Measurements from ENCODE around the gene PEAR1.

PEAR1 gene

GRCh38 chr1:156881663-156882062, 11.9 kb upstream of the PEAR1 start:
- DNase-seq (ENCODE audit: low spot score), result no peak

DNA sequence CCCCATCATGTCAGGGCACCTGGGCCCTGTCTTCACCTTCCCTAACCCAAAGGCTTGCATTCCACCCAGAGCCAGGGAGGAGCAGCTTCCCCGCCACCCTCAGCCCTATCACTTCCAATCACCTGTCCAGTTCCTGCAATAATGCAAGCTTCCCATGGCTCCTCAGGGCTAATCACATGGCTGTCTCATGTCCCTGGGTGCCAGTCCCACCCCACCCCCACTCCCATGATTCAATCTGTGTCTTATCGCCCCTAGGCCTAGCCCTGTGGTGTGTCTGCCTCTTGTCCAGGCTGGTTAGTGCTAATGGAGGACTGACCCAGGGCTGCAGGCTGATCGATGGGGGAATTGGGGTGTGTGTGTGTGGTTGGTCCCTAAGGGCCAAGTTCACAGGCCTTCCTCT, 11.0 kb upstream of the PEAR1 start:
- DNase-seq (ENCODE audit: low spot score), result no peak

GRCh38 chr1:156883919-156884318, 9.6 kb upstream of the PEAR1 start:
- DNase-seq (ENCODE audit: low spot score), result no peak

DNA sequence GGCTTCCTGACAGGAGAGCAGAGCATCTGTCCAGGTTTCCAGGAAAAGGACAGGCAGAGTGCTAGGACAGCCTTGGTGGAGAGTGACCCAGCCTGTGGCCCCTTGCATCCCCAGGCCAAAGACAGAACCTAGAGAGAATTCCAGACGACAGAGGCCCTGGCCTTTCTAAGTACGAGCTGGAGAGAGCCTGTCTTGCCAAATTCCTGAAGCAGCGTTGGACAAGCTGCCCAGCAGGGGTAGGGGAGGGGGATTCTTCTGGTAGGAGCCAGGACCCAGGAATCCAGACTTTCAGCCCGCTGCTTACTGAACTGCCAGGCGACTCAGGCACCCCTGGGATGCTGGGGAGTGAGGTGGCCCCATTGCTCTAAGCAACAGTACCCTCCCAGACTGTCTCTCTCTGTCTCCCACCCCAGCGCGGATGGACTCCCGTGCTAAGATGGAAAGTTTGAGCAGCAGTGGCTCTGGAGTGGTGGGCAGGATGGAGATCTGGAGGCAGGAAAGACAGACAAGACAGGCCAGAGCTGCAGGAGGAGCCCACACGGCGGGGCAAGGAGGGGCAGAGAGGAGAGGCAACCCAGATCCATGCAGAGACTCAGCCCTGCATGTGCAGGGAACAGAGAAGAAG, 8.8 kb upstream of the PEAR1 start:
- no peak for DNase-seq (ENCODE audit: low spot score)

GRCh38 chr1:156885314-156885713, 8.2 kb upstream of the PEAR1 start:
- no peak for DNase-seq (ENCODE audit: low spot score)

DNA sequence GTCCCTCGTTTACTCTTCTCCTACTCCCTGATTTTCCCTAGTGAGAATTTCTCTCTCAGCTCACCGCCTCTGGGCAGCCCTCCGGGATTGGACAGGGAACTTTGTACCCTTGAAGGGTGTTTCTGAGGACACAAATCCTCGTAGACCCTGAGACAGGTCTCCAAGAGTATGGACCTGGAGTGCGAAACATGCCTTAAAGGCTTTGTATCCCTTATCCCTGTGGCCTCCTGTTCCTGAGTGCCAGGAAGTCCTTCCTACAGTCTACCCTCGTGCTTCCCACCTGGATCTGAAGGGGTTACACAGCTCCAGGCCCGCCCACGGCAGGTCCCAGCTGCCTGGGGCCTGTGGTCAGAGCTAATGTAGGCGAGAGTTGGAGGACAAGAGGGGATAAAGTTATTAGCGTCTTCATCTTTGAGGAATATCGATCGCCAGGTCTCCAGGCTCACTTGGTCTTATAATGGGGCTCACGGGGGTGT, 7.6 kb upstream of the PEAR1 start:
- no peak for DNase-seq (ENCODE audit: low spot score)

GRCh38 chr1:156886583-156887281, 6.8 kb upstream of the PEAR1 start:
- DNase-seq (ENCODE audit: low spot score), result no peak

- DNase-seq (ENCODE audit: low spot score), result no peak
Observed at GRCh38 chr1:156887317-156887716, 6.2 kb upstream of the PEAR1 start.

DNA sequence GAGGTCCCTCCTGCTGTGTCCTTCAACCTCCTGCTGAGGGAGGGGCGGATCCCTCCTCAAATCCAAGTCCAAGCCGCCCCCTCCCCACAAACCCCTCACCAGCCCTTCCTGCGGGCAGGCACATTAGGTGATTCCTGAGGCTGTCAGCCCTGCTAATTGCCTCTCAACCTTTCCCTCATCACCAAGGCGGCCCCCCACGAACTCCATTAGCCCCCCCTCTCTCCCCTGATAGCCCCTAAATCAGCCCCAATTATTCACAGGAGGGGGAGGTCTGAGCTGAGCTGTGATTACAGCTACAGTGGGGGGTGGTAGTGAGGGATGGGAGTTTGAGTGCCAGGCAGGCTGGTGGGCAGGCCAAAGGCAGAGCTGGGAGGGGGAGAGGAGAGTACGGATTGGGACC, 5.8 kb upstream of the PEAR1 start:
- DNase-seq (ENCODE audit: low spot score), result no peak

DNA sequence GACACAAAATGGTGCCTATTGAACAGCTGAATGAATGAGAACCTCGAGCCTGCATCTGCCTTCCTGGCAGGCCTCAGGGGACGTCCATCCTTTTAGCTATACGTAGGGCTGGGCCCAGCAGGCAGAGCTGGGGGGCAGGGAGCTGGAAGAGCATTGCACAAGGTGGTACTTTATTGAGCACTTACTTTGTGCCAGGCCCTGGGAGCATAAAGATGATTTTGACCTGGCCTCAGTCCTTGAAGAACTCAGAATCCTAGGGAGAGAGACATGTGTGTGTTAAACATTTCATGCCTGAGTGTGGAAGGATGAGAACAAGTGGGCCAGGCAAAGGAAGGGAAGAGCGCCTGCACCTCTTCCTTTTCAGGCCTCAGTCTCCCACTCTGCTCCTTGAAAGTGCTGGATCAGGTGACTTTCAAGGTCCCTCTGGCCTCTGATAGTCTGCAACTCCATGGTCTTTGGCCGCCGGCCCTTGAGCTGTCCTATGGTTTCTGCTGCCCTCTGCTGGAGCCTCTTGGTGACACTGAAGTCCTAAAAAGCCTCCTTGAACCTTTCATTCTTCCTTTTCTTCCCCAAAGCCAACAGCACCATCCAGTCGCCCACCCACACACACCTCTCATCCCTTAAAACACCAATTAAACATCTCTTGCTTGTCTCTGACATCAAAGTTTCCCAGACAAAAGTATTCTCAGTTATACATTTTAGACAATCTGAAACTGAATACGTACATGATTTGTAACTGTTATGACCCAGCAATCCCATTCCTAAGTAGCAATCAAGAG, 3.5 kb upstream of the PEAR1 start:
- DNase-seq (ENCODE audit: low spot score), result peak; percentile 88

- DNase-seq (ENCODE audit: low spot score), result peak; percentile 94
Observed at GRCh38 chr1:156892190-156893047, 1.1 kb upstream of the PEAR1 start.

GRCh38 chr1:156894001-156894400, 483 bp downstream of the PEAR1 start:
- DNase-seq (ENCODE audit: low spot score), result peak; percentile 49

DNA sequence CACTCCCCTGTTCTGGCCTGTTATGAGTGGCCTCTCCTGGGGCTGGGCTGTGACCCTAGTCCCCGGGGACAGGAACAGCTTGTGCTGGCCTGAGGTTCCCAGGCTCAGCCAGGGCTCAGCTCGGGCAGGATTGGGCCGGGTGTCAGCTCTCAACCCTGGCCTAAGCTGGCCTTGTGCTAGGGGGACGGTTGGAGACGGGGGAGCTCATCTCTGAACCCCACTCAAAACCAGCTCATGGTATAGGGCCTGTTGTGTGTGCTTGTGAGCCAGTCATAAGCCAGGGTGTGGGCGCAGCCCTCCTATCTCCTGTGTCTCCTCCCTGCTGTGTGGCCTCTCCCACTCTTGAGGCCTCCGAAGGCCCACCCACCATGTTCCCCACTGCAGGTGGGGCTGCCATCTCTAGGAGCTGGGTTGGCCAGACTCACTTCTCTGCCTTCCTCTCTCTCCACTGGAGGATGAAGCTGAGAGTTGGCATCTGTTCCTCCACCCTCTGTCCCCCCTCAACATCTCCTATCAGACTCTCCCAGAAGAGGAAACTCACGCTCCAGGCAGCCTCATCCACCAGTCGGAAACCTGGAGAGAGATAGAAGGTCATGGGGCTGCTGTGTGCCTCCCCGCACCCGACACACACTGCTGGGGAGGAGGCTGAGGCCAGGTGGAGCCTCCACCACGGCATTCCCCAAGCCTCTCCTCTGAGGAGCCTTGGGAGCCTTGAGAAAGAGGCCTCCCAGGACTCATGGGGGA, 1.4 kb downstream of the PEAR1 start:
- peak; percentile 88 for DNase-seq (ENCODE audit: low spot score)

- no peak for DNase-seq (ENCODE audit: low spot score)
Observed at GRCh38 chr1:156895455-156895812, 1.9 kb downstream of the PEAR1 start.

DNA sequence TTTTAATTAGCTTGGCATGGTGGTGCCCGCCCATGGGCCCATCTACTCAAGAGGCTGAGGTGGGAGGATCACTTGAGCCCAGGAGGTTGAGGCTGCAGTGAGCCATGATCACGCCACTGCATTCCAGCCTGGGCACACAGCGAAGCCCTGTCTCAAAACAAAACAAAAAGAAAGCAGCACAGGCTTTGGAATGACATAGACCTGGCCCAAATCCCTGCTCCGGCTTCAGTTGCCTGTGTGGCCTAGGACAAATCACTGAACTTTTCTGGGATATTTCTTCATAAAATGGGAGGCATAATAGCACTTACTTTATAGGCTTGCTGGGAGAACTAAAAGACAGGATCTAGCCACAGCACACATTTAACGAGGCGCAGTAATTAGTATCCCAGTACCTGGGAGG, 2.4 kb downstream of the PEAR1 start:
- DNase-seq (ENCODE audit: low spot score), result peak; percentile 10

DNA sequence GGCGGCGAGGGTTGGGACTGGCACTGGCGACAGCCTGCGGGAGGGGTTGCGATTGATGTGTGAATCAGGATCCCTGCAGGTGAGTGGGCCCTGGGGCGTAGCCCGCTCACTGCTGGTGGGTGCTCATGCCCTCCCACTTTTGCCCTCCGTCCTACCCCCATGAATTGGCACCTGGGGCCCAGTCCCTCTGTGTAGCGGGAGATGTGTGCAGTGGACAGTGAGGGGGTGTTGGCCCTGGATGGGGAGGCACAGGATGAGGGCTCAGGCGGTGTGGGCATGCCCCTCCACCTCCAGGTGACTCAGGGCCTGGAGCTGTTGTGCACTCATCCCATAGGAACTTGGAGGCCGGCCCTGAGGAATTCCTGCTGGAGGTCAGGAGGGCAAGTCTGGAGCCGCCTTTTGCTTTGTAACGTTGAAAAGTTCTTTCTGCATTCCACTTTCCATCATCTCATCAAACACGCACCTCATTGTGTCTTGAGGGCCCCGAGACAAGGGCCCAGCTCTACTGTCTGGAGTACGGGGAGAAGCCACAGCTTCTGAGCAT, 3.0 kb downstream of the PEAR1 start:
- no peak for DNase-seq (ENCODE audit: low spot score)

DNA sequence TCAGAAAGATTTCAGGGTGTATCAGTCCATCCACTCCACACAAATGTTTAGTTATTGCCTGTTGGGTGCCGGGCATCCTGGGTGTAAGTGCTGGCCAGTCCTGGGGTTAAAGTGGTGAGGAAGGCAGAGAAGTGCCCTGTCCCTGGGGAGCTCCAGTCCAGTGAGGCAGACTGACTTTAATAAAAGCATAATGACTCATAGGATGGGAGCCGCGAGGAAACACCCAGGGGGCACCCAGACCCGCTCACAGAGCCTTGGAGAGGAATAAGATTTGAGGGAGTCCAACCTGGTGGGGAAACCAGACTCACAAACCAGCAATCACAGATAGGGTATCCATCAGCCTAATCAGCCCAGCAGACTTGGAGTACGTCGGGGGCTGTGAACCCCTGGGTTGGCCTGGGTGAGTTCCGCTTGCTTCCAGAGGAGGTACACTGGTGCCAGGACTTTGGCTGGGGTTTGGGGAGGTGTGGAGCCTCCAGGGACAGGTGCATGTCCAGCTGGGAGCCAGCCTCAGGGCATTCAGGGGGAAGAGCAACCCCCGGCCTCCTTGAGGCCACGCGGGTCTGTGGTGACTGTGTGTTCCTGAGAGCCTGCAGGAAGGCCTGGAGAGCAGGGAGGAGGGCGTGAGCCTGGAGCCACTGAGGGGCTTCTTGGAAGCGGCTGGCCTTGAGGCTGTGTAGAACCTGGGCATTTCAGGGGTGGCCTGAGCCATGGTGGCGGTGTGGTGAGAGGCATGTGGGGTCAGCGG, 3.7 kb downstream of the PEAR1 start:
- DNase-seq (ENCODE audit: low spot score), result peak; percentile 9

- DNase-seq (ENCODE audit: low spot score), result peak; percentile 44
Observed at GRCh38 chr1:156898161-156898566, 4.6 kb downstream of the PEAR1 start.

DNA sequence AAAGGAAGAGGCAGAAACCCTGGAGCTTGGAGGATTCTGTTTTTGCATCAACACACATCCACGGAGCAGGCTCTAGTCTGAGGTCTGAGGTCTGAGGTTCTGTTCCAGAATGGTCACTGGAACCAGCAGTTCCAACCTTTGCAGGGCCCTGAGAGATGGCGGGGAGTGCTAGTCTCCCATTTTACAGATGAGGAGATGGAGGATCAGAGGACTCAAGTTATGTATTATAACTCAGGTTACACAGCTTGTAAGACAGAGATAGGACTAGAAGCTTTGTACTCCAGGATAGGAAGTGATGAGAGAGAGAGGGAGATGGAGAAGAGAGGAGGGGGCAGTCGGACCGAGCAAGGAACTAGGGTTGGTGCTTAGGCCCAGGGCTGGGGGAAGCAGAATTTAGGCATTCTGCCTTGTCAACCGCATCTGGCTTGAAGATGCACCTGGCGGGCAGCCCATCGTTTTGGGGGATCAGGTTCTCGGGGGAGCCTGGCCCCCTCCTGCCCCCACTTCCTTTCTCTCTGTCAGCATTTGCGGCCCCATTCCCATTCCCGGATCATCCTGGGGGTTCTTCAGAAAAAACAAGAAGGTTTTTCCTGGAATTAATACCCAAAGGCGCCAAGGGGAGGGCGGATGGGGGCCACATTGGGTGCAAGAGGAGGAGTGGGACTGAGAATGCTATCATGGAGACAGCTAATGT, 5.6 kb downstream of the PEAR1 start:
- DNase-seq (ENCODE audit: low spot score), result no peak

All from hematopoietic multipotent progenitor cell treated with erythropoietin and hydrocortisone succinate and interleukin-3 and kit ligand, for 17 days (in vitro differentiated cells).